Measurements from ENCODE around the gene LINC00237. TPM values are rescaled to one million over a fixed set of nuclear protein-coding genes. Genes with fewer than 3 reads are reported as not detected.

The LINC00237 gene
- total RNA-seq, 6 donors from 2014 or later, result not detected

DNA sequence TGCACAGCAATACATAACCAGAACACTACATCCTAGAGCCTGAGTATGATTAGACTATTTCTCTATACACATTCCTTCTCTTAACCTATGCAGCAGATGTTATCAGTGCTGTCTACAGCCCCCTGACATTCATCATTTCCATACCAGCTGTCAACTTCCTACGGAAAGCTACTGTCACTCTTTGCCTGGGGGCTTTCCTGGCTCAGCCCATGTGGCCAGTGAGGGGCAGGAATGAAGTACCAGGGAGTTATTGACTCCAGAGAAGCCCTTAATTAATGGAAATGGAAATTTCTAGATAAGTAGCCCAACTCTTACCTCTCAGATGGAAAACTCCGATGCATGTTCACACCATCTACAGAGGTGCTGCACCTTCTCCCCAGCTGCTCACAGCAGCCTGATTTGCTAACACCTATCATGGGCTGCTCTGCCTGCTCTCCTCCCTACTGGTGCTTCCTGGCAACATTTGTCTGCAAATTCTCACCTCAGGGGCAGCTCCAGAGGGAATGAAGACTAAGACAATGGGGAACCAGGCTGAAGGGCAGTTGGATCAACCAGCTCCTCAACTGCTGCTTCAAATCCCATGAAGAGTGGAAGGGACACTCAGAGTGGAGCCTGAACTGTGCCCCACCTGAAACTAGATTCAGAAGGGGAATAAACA lies 59.6 kb downstream of the LINC00237 start:
- no peaks in the 10 kb centered on the region for H3K27me3 ChIP-seq
- WGBS, 2 donors, result 17 to 25% methylated on average over 2 of the region's 2 CpGs
- TF ChIP-seq EP300 (IDR thresholded peaks at IDR 0.05) (no peak), POLR2A (IDR thresholded peaks at IDR 0.05) (no peak), POLR2AphosphoS5 (IDR thresholded peaks at IDR 0.05) (no peak)
- TF ChIP-seq, protein P1, sequence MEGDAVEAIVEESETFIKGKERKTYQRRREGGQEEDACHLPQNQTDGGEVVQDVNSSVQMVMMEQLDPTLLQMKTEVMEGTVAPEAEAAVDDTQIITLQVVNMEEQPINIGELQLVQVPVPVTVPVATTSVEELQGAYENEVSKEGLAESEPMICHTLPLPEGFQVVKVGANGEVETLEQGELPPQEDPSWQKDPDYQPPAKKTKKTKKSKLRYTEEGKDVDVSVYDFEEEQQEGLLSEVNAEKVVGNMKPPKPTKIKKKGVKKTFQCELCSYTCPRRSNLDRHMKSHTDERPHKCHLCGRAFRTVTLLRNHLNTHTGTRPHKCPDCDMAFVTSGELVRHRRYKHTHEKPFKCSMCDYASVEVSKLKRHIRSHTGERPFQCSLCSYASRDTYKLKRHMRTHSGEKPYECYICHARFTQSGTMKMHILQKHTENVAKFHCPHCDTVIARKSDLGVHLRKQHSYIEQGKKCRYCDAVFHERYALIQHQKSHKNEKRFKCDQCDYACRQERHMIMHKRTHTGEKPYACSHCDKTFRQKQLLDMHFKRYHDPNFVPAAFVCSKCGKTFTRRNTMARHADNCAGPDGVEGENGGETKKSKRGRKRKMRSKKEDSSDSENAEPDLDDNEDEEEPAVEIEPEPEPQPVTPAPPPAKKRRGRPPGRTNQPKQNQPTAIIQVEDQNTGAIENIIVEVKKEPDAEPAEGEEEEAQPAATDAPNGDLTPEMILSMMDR (IDR thresholded peaks at IDR 0.05), result no peak
- ATAC-seq (ENCODE audit: low FRiP score in 2 of 2) (no peak), DNase-seq (no peak)
- no peak overlapping the region for H3K27ac ChIP-seq
- H3K9me3 ChIP-seq, result no peaks in the 10 kb centered on the region
- no peak overlapping the region for H3K4me3 ChIP-seq
- H3K36me3 ChIP-seq, result no peaks in the 10 kb centered on the region
- no peaks in the 10 kb centered on the region for H3K4me1 ChIP-seq

Small RNA genes within 50 kb of the gene (small RNA-seq; reads per million reads assigned to genes)
- gene RNA5SP477, result 0 reads per million in 4 donors

Other genes starting within 250 kb of the LINC00237 start
- gene KIZ, start 19.7 kb upstream of the LINC00237 start, total RNA-seq, result 10 to 100 TPM in 5 of 6 donors, 1 to 10 TPM in 1; 7.9 to 29.3 (median 15.2) TPM
- 10 to 100 TPM; 38.3 to 70.5 (median 55.0) TPM for gene XRN2, start 197.0 kb upstream of the LINC00237 start, total RNA-seq